Suprapubic skin (tissue), 4 donors: ENCODE measurements around the gene SKAP2.

ENCODE experiments used
- POLR2A ChIP-seq, 2 donors: fragments of 450-650 bp; IDR thresholded peaks; one replicate each; pipeline ENCODE4 v1.6.1; 2017; ENCODE audit warnings: antibody characterized with exemption in 2 of 2, mild to moderate bottlenecking in 2 of 2, moderate library complexity in 2 of 2
- POLR2AphosphoS5 ChIP-seq, 3 donors: sonication (generic); formaldehyde crosslinking; IDR thresholded peaks; one replicate each; pipeline ENCODE4 v1.6.1; 2017; ENCODE audit warnings: antibody characterized with exemption in 3 of 3
- TF ChIP-seq, protein P1 (sequence below), 2 donors: fragments of 200-600 bp in 1 of 2; fragments of 450-650 bp in 1 of 2; sonication (generic) in 1 of 2; IDR thresholded peaks; one replicate each; pipeline ENCODE4 v1.5.1; 2016 to 2019; ENCODE audit warnings: antibody characterized with exemption in 2 of 2, mild to moderate bottlenecking in 1 of 2, moderate library complexity in 1 of 2

DNA sequence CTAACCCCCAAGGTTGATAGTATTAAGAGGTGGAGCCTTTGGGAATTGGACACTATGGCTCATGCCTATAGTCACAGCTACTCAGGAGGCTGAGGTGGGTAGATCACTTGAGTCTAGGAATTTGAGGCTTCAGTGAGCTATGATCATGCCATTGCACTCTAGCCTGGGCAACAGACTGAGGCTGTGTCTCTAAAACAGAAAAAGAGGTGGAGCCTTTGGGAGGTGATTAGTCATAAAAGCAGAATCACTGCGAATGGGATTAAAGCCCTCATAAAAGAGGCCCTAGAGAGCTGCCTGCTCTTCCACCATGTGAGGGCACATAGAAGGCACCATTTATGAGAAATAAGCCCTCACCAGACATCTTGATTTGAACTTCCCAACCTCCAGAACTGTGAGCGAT, 81.9 kb downstream of the SKAP2 start:
- TF ChIP-seq, protein P1, sequence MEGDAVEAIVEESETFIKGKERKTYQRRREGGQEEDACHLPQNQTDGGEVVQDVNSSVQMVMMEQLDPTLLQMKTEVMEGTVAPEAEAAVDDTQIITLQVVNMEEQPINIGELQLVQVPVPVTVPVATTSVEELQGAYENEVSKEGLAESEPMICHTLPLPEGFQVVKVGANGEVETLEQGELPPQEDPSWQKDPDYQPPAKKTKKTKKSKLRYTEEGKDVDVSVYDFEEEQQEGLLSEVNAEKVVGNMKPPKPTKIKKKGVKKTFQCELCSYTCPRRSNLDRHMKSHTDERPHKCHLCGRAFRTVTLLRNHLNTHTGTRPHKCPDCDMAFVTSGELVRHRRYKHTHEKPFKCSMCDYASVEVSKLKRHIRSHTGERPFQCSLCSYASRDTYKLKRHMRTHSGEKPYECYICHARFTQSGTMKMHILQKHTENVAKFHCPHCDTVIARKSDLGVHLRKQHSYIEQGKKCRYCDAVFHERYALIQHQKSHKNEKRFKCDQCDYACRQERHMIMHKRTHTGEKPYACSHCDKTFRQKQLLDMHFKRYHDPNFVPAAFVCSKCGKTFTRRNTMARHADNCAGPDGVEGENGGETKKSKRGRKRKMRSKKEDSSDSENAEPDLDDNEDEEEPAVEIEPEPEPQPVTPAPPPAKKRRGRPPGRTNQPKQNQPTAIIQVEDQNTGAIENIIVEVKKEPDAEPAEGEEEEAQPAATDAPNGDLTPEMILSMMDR (IDR thresholded peaks at IDR 0.05), result no peak
- no peak for TF ChIP-seq POLR2A (IDR thresholded peaks at IDR 0.05)
- no peak for TF ChIP-seq POLR2AphosphoS5 (IDR thresholded peaks at IDR 0.05)
